A549 (cell line): ENCODE measurements around the gene AFF1. TPM values are rescaled to one million over a fixed set of nuclear protein-coding genes. Genes with fewer than 3 reads are reported as not detected.

Experiments
- ATAC-seq, 2 experiments: fragments of 200-7000 bp in 1 of 2; fragments of >200 bp in 1 of 2; cut with Nextera tagmentation in 1 of 2; cut with Tn5 transposase in 1 of 2; 3 replicates each; pipeline versions ENCODE4 v1.8.0 to v1.9.1; 2018 to 2020; ENCODE audit warnings: mild to moderate bottlenecking in 1 of 2, moderate library complexity in 1 of 2
- CTCF ChIA-PET: fragments of 300-600 bp; sonication (Branson Sonifier 250); formaldehyde crosslinking; extraction: SDS; loops from one replicate; lab custom pipeline; 2021; ENCODE audit warnings: antibody characterized with exemption, inconsistent platforms; lab: Yijun Ruan, JAX
- POLR2A ChIA-PET: fragments of 350-600 bp; formaldehyde crosslinking; extraction: SDS; loops from one replicate; lab custom pipeline; 2021; ENCODE audit warnings: antibody characterized with exemption, inconsistent platforms; lab: Yijun Ruan, JAX
- DNase-seq, 2 experiments: peaks; one replicate each; pipeline versions ENCODE4 v3.0.0 to v3.0.0-alpha.2; 2011 to 2016; ENCODE audit warnings: low read depth in 1 of 2, low spot score in 1 of 2
- FAIRE-seq: peaks from 2 replicates; lab custom pipeline; 2011; peaks lifted over from hg19 to GRCh38; lab: Jason Lieb, UNC
- H3K27ac ChIP-seq, 2 experiments: fragments of >200 bp; sonication (Bioruptor Twin); formaldehyde crosslinking; 3 replicates each; pipeline ENCODE4 v1.5.1; 2016 to 2017
- H3K4me1 ChIP-seq: fragments of >200 bp; sonication (Bioruptor Twin); formaldehyde crosslinking; 3 replicates; pipeline ENCODE4 v1.6.1; 2016
- H3K4me2 ChIP-seq: fragments of >200 bp; sonication (Bioruptor Twin); formaldehyde crosslinking; 3 replicates; pipeline ENCODE4 v1.6.1; 2016
- H3K4me3 ChIP-seq: fragments of >200 bp; sonication (Bioruptor Twin); formaldehyde crosslinking; 3 replicates; pipeline ENCODE4 v1.5.1; 2016
- H3K9me3 ChIP-seq: fragments of >200 bp; sonication (Bioruptor Twin); formaldehyde crosslinking; 3 replicates; pipeline ENCODE4 v1.6.1; 2016
- BHLHE40 ChIP-seq: IDR thresholded peaks from 2 replicates; pipeline ENCODE4 v1.6.1; 2012; ENCODE audit warnings: low read depth, low read length, inconsistent platforms
- CBX8 ChIP-seq: fragments of 200-600 bp; sonication (generic); IDR thresholded peaks from 2 replicates; pipeline ENCODE4 v1.6.1; 2016
- CEBPB ChIP-seq, 2 experiments: fragments of >200 bp in 1 of 2; sonication (Bioruptor Twin) in 1 of 2; formaldehyde crosslinking in 1 of 2; IDR thresholded peaks; 2 replicates each; pipeline ENCODE4 v1.6.1; 2012 to 2016
- EHF ChIP-seq: fragments of 250-450 bp; sonication (Bioruptor Pico); IDR thresholded peaks from 2 replicates; pipeline ENCODE4 v1.5.0; 2020; ENCODE audit warnings: mild to moderate bottlenecking
- ESRRA ChIP-seq: fragments of 150-350 bp; IDR thresholded peaks from 2 replicates; pipeline ENCODE4 v1.6.1; 2014; ENCODE audit warnings: mild to moderate bottlenecking, low read length, borderline replicate concordance
- FOSL2 ChIP-seq, 2 experiments: fragments of 450-650 bp in 1 of 2; fragments of >200 bp in 1 of 2; sonication (Bioruptor Twin) in 1 of 2; formaldehyde crosslinking; IDR thresholded peaks; 2 replicates each; pipeline versions ENCODE4 v1.5.0 to v1.6.1; 2016 to 2020; ENCODE audit warnings: mild to moderate bottlenecking in 1 of 2, moderate library complexity in 1 of 2
- FOXS1 ChIP-seq: fragments of 250-450 bp; sonication (Bioruptor Pico); IDR thresholded peaks from 2 replicates; pipeline ENCODE4 v1.5.0; 2020; ENCODE audit warnings: mild to moderate bottlenecking, moderate library complexity
- JUNB ChIP-seq: fragments of >200 bp; sonication (Bioruptor Twin); formaldehyde crosslinking; IDR thresholded peaks from 2 replicates; pipeline ENCODE4 v1.6.1; 2016
- KDM5A ChIP-seq: fragments of 200-600 bp; sonication (generic); IDR thresholded peaks from 2 replicates; pipeline ENCODE4 v1.6.1; 2016; ENCODE audit warnings: antibody characterized with exemption, mild to moderate bottlenecking
- MAFK ChIP-seq: fragments of 450-650 bp; IDR thresholded peaks from 2 replicates; pipeline ENCODE4 v1.6.1; 2014; ENCODE audit not compliant: partially characterized antibody
- MAZ ChIP-seq: fragments of 150-350 bp; IDR thresholded peaks from 2 replicates; pipeline ENCODE4 v1.6.1; 2014; ENCODE audit warnings: antibody characterized with exemption, low read depth, low read length, borderline replicate concordance
- NFE2L2 ChIP-seq: fragments of 150-350 bp; conservative IDR thresholded peaks from 2 replicates; pipeline ENCODE4 v1.6.1; 2014; ENCODE audit warnings: low read length
- NR3C1 ChIP-seq: fragments of >200 bp; sonication (Bioruptor Twin); formaldehyde crosslinking; IDR thresholded peaks from 3 replicates; pipeline ENCODE4 v1.6.1; 2017
- RARB ChIP-seq: fragments of 250-450 bp; sonication (Bioruptor Pico); IDR thresholded peaks from 2 replicates; pipeline ENCODE4 v1.8.0; 2021; ENCODE audit warnings: mild to moderate bottlenecking, moderate library complexity
- RNF2 ChIP-seq: fragments of 200-600 bp; sonication (generic); IDR thresholded peaks from 2 replicates; pipeline ENCODE4 v1.6.1; 2016; ENCODE audit warnings: low read depth, mild to moderate bottlenecking, antibody characterized with exemption, moderate library complexity, borderline replicate concordance
- SMC3 ChIP-seq: fragments of >200 bp; sonication (Bioruptor Twin); formaldehyde crosslinking; IDR thresholded peaks from 3 replicates; pipeline ENCODE4 v1.6.1; 2018; ENCODE audit warnings: inconsistent platforms
- TFCP2L1 ChIP-seq: fragments of 250-450 bp; sonication (Bioruptor Pico); IDR thresholded peaks from 2 replicates; pipeline ENCODE4 v1.5.0; 2021; ENCODE audit warnings: mild to moderate bottlenecking
- TP53 ChIP-seq: fragments of 250-450 bp; sonication (Bioruptor Pico); IDR thresholded peaks from 2 replicates; pipeline ENCODE4 v1.5.0; 2021; ENCODE audit warnings: mild to moderate bottlenecking, moderate library complexity
- ZFP36 ChIP-seq: fragments of 450-650 bp; IDR thresholded peaks from 2 replicates; pipeline ENCODE4 v1.6.1; 2014; ENCODE audit warnings: borderline replicate concordance; ENCODE audit not compliant: partially characterized antibody
- WGBS: methylation state at CpG from one replicate; pipeline ENCODE4 v1.1.6; 2017; ENCODE audit errors: missing lambda C conversion rate; 5-methylcytosine and 5-hydroxymethylcytosine counted together
- polyA plus RNA-seq, 4 experiments: library from polyadenylated mRNA; depleted of rRNA in 3 of 4; stranded (reverse); fragments of >200 nt; fragmentation: RNase III in 1 of 4; extraction: RNeasy Plus Mini Kit Qiagen cat#74134 plus additional on column Dnase treatment in 1 of 4; gene quantifications; 2 replicates in 3 of 4; 3 replicates in 1 of 4; pipeline ENCODE4 v1.2.3, GENCODE V29; 2011 to 2017
- TF ChIP-seq, protein P1 (sequence below): IDR thresholded peaks from 2 replicates; pipeline ENCODE4 v1.6.1; 2012
- TF ChIP-seq, protein P2 (sequence below): fragments of 150-350 bp; IDR thresholded peaks from 2 replicates; pipeline ENCODE4 v1.6.1; 2014; ENCODE audit warnings: low read depth, mild to moderate bottlenecking, low read length
- TF ChIP-seq, protein P3 (sequence below): fragments of >200 bp; sonication (Bioruptor Twin); formaldehyde crosslinking; IDR thresholded peaks from 3 replicates; pipeline ENCODE4 v1.6.1; 2016

The AFF1 gene
- polyA plus RNA-seq, 2 of the 4 experiments (the other 2 are of a cell fraction), result 13.7 to 15.4 TPM

DNA sequence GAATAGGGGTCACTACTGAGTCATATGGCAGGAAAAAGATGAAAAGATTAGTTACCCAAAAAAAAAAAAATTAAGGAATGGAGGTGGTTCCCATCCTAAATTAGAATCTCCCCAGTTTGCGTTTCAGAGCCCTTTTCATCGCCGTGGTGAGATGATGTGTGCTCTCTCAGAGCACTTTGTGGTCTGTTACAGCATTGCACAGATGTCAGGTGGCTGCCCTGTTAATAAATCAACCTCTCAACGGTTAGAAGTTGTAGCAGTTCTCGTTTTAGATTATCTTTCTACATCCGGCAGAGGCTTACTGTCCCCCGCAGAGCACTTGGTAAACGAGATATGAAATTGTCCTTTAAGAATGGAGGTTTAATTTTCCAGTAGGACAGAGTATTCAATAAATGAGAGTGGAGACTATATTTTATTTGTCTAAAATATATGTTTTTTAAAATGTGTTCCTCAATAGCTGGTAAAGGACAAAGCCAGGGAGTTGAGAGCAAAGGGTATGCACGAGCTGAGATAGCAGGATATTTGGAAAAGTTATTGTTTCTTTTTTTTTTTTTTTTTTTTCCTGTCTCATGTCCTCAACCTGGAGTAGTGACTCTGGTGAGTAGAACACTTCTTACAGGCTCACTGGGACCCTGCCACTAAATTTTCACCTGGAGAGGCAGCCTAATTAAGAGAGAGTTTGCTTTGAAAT is 26.9 kb downstream of the AFF1 start:
- ATAC-seq (peak; percentile 45 to 56; a peak in 3 of 6 replicates), DNase-seq (peak in 1 of 2 experiments; percentile 11), FAIRE-seq (no peak)
- ChIA-PET CTCF (interaction anchor here (2.0 kb wide), 1 partner anchor 39 kb away, joined by 5 read pairs; no protein-coding TSS in a partner anchor), POLR2A (no interaction called here)
- TF ChIP-seq, protein P1, sequence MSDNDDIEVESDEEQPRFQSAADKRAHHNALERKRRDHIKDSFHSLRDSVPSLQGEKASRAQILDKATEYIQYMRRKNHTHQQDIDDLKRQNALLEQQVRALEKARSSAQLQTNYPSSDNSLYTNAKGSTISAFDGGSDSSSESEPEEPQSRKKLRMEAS, result no peak
- TF ChIP-seq NR3C1, result no peak
- TF ChIP-seq RARB (CRISPR knock-in tag), result no peak
- TF ChIP-seq CBX8, result no peak
- TF ChIP-seq ESRRA, result no peak
- no peak for TF ChIP-seq RNF2
- TF ChIP-seq ZFP36, result no peak
- TF ChIP-seq EHF (CRISPR knock-in tag), result no peak
- TF ChIP-seq, protein P2, sequence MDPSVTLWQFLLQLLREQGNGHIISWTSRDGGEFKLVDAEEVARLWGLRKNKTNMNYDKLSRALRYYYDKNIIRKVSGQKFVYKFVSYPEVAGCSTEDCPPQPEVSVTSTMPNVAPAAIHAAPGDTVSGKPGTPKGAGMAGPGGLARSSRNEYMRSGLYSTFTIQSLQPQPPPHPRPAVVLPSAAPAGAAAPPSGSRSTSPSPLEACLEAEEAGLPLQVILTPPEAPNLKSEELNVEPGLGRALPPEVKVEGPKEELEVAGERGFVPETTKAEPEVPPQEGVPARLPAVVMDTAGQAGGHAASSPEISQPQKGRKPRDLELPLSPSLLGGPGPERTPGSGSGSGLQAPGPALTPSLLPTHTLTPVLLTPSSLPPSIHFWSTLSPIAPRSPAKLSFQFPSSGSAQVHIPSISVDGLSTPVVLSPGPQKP, result no peak
- TF ChIP-seq FOXS1 (CRISPR knock-in tag), result no peak
- TF ChIP-seq TP53 (CRISPR knock-in tag), result no peak
- TF ChIP-seq NFE2L2, result no peak
- TF ChIP-seq JUNB, result no peak
- TF ChIP-seq TFCP2L1, result no peak
- WGBS, result 67% methylated on average over 9 of the region's 9 CpGs
- Histone ChIP-seq H3K4me1 (peaks cover 78% of the 10 kb centered on the region), H3K4me2 (peak overlapping the region; percentile 19; the same call in 1 of the 3 replicates), H3K27ac (peak overlapping the region in 1 of 2 experiments; percentile 58; a peak in 3 of 6 replicates), H3K4me3 (no peak overlapping the region), H3K9me3 (no peaks in the 10 kb centered on the region)

DNA sequence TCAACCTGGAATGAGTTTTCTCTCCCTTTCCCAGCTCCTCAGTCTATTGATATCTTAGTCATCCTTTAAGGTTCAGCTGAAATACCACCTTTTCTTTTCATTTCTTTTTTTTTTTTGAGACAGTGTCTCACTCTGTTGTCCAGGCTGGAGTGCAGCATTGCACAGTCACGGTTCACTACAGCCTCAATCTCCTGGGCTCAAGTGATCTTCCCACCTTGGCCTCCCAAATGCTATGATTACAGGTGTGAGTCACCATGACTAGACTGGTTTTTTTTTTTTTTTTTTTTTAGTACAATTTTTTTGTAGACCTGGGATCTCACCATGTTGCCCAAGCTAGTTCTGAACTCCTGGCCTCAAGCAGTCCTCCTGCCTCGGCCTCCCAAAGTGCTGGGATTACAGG is 28.9 kb downstream of the AFF1 start:
- peak; percentile 48 to 81; a peak in 4 of 6 replicates for ATAC-seq
- Histone ChIP-seq H3K9me3 (no peaks in the 10 kb centered on the region), H3K27ac (peak overlapping the region; percentile 34 to 77; a peak in 5 of 6 replicates), H3K4me3 (no peak overlapping the region), H3K4me1 (peaks cover 71% of the 10 kb centered on the region), H3K4me2 (peak overlapping the region; percentile 42; the same call in 2 of the 3 replicates)
- POLR2A ChIA-PET, result interaction anchor here (0.6 to 0.9 kb wide), 2 partner anchors 14 to 41 kb away, joined by 3 to 6 read pairs; no protein-coding TSS in a partner anchor
- FAIRE-seq, result no peak
- TF ChIP-seq BHLHE40, result no peak
- peak; percentile 75 for TF ChIP-seq MAFK
- peak; percentile 33; the same call in 1 of the 2 replicates for TF ChIP-seq JUNB
- TF ChIP-seq EHF (CRISPR knock-in tag), result no peak
- no peak for TF ChIP-seq CEBPB (IDR thresholded peaks at IDR 0.05)
- TF ChIP-seq MAZ, result no peak
- TF ChIP-seq, protein P3, sequence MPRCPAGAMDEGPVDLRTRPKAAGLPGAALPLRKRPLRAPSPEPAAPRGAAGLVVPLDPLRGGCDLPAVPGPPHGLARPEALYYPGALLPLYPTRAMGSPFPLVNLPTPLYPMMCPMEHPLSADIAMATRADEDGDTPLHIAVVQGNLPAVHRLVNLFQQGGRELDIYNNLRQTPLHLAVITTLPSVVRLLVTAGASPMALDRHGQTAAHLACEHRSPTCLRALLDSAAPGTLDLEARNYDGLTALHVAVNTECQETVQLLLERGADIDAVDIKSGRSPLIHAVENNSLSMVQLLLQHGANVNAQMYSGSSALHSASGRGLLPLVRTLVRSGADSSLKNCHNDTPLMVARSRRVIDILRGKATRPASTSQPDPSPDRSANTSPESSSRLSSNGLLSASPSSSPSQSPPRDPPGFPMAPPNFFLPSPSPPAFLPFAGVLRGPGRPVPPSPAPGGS, result no peak
- no peak for TF ChIP-seq KDM5A
- no peak for TF ChIP-seq TFCP2L1
- TF ChIP-seq SMC3, result no peak
- peak; percentile 48; the same call in 1 of the 2 replicates for TF ChIP-seq FOSL2 (IDR thresholded peaks at IDR 0.05)
- TF ChIP-seq FOSL2 (CRISPR knock-in tag; IDR thresholded peaks at IDR 0.05), result peak; percentile 66; the same call in 1 of the 2 replicates
- TF ChIP-seq NFE2L2, result peak; percentile 78
- TF ChIP-seq, protein P1, result no peak
- CTCF ChIA-PET, result no interaction called here
- DNase-seq, result peak in 1 of 2 experiments; percentile 78
- 45% methylated on average over 2 of the region's 2 CpGs for WGBS
